Measurements from ENCODE around the gene ZC3H8. TPM values are rescaled to one million over a fixed set of nuclear protein-coding genes. Genes with fewer than 3 reads are reported as not detected.

Gene ZC3H8
- total RNA-seq, 4 donors from 2014 or later: 5.7 to 13.6 (median 8.0) TPM

Other genes starting within 250 kb of the ZC3H8 start
- gene TMEM87B, start 199.8 kb downstream of the ZC3H8 start, total RNA-seq: 1 to 10 TPM; 2.6 to 5.0 (median 3.1) TPM
- 1 to 10 TPM in 1 of 4 donors, under 1 TPM in 3; 0.41 to 3.3 (median 0.54) TPM for gene FBLN7, start 116.7 kb downstream of the ZC3H8 start, total RNA-seq
- 10 to 100 TPM in 2 of 4 donors, 1 to 10 TPM in 2; 6.3 to 15.1 (median 9.9) TPM for gene ZC3H6, start 20.6 kb upstream of the ZC3H8 start, total RNA-seq
- gene RGPD8, start 178.6 kb upstream of the ZC3H8 start, total RNA-seq: 10 to 100 TPM in 1 of 4 donors, 1 to 10 TPM in 3; 3.8 to 11.2 (median 8.1) TPM
- gene TTL, start 227.1 kb upstream of the ZC3H8 start, total RNA-seq: 10 to 100 TPM; 33.0 to 61.0 (median 46.5) TPM

Data from gastrocnemius medialis (tissue), 4 donors.